ENCODE results near the gene FITM1.

DNA sequence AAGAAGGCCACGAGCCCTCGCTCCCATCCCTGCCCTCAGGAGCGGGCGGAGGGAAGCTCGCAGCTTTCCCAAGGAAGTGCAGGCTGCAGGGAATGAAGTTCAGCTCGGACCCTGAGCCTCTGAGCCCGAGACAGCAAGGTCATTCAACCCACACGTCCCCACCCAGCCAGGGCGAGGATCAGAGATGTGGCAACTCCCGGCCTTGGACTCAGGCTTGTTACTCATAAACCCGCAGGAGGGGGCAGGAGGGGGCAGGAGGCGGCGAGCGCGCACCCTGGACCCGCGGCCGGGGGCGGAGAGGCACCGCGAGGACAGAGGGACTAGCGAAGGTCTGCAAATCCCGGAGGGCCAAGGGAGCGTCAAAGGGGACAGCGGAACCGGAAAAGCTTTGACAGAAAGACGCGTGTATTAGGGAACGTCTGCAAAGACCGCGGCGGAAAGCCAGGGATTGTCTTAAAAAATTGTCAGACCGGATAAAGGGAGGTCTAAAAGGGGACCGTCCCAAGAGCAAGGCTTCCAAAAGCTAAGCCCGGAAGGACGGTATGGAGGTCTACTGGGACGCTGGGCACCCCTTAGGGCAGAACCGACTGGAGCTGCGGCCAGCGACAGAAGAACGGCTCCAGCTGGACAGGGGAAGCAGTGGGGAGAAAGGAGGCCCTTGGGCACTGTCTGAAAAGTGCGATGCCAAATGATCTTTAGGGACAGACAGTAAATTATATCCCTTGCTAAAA, 16.5 kb upstream of the FITM1 start:
- TF ChIP-seq CTCF (IDR thresholded peaks at IDR 0.05), result no peak
- peak; percentile 76; the same call in 1 of the 2 replicates for TF ChIP-seq POLR2AphosphoS5 (IDR thresholded peaks at IDR 0.05; ENCODE audit: low read depth, low read length)
- peak; percentile 41 for TF ChIP-seq TCF7L2 (IDR thresholded peaks at IDR 0.05; ENCODE audit: low read depth, low read length)

All from Panc1 (cell line).